ENCODE results near the gene KDM6A.

Gene KDM6A

GRCh38 chrX:44961817-44962607, 89.0 kb downstream of the KDM6A start:
- no peaks in the 10 kb centered on the region for H3K4me1 ChIP-seq

GRCh38 chrX:44962944-44963343, 90.0 kb downstream of the KDM6A start:
- H3K27ac ChIP-seq: no peak overlapping the region
- peaks cover 10% of the 10 kb centered on the region for H3K79me2 ChIP-seq
- no peaks in the 10 kb centered on the region for H3K4me1 ChIP-seq

More at GRCh38 chrX:44961817-44962607, 89.0 kb downstream of the KDM6A start:
- Histone ChIP-seq H2AFZ (no peak overlapping the region), H3K9me3 (ENCODE audit: control insufficient read depth, low read length) (no peaks in the 10 kb centered on the region), H3K9ac (no peak overlapping the region), H3K79me2 (peaks cover 8% of the 10 kb centered on the region), H3K36me3 (ENCODE audit: control insufficient read depth, insufficient read depth, low read length) (no peaks in the 10 kb centered on the region), H3K27ac (no peak overlapping the region), H3K27me3 (ENCODE audit: control insufficient read depth, insufficient read depth, low read length) (no peaks in the 10 kb centered on the region), H3K4me2 (ENCODE audit: low read length) (no peak overlapping the region), H3K4me3 (ENCODE audit: low read depth, low read length) (no peak overlapping the region)
- TF ChIP-seq CTCF (IDR thresholded peaks at IDR 0.05): no peak

DNA sequence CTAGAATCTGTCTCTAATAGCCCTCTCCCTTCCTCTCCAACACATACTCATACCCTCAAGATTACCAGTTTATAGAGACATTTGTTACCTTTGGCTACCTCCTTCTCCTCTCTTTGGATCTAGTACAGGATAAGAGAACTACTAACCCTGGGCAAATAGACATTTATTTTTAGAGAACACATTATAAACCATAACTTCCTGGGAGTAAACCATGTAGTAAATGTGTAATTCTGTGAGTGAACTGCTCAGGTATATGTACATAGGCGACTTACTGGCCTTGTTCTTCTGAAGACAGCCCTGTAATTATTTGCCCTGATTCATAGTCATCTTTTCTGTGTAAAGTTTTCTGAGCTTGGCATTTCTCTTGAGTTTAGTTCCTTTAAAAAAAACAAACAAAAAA, 94.2 kb downstream of the KDM6A start:
- Histone ChIP-seq H3K4me2 (ENCODE audit: low read length) (no peak overlapping the region), H3K36me3 (ENCODE audit: control insufficient read depth, insufficient read depth, low read length) (no peaks in the 10 kb centered on the region), H3K27ac (no peak overlapping the region), H3K4me3 (ENCODE audit: low read depth, low read length) (no peak overlapping the region), H3K4me1 (no peaks in the 10 kb centered on the region), H3K27me3 (ENCODE audit: control insufficient read depth, insufficient read depth, low read length) (no peaks in the 10 kb centered on the region), H3K79me2 (peaks cover 10% of the 10 kb centered on the region), H3K9me3 (ENCODE audit: control insufficient read depth, low read length) (no peaks in the 10 kb centered on the region), H2AFZ (no peak overlapping the region), H3K9ac (no peak overlapping the region)
- no peak for TF ChIP-seq CTCF (IDR thresholded peaks at IDR 0.05)

More at GRCh38 chrX:44962944-44963343, 90.0 kb downstream of the KDM6A start:
- Histone ChIP-seq H3K4me3 (ENCODE audit: low read depth, low read length) (no peak overlapping the region), H3K4me2 (ENCODE audit: low read length) (no peak overlapping the region), H2AFZ (no peak overlapping the region), H3K9me3 (ENCODE audit: control insufficient read depth, low read length) (no peaks in the 10 kb centered on the region), H3K27me3 (ENCODE audit: control insufficient read depth, insufficient read depth, low read length) (no peaks in the 10 kb centered on the region), H3K36me3 (ENCODE audit: control insufficient read depth, insufficient read depth, low read length) (no peaks in the 10 kb centered on the region), H3K9ac (no peak overlapping the region)
- no peak for TF ChIP-seq CTCF (IDR thresholded peaks at IDR 0.05)

DNA sequence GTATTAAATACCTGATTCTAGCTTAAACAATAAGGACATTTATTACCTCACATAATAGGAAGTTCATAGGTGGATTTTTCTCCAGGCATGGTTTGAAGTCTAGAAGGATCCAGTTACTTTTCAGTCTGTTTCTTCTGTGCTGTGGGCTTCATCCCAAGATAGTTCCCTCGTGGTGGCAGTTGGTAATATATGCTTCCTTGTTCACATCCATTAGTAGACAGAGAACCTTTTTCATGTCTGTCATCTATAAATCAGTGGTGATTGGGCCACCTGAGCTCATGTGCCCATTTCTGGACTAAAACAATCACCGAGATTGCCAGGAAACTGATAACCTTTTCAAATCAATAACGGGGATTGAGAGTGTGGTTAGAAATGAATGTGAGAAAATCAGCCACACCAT, 97.7 kb downstream of the KDM6A start:
- Histone ChIP-seq H3K27me3 (ENCODE audit: control insufficient read depth, insufficient read depth, low read length) (no peaks in the 10 kb centered on the region), H3K79me2 (peaks cover 5% of the 10 kb centered on the region), H2AFZ (no peak overlapping the region), H3K27ac (no peak overlapping the region), H3K9ac (no peak overlapping the region), H3K4me1 (no peaks in the 10 kb centered on the region), H3K4me2 (ENCODE audit: low read length) (no peak overlapping the region), H3K36me3 (ENCODE audit: control insufficient read depth, insufficient read depth, low read length) (no peaks in the 10 kb centered on the region), H3K4me3 (ENCODE audit: low read depth, low read length) (no peak overlapping the region), H3K9me3 (ENCODE audit: control insufficient read depth, low read length) (no peaks in the 10 kb centered on the region)
- TF ChIP-seq CTCF (IDR thresholded peaks at IDR 0.05): no peak

- no peak for TF ChIP-seq CTCF (IDR thresholded peaks at IDR 0.05)
- H3K36me3 ChIP-seq (ENCODE audit: control insufficient read depth, insufficient read depth, low read length): no peaks in the 10 kb centered on the region
- H3K4me1 ChIP-seq: no peaks in the 10 kb centered on the region
- no peak overlapping the region for H3K4me2 ChIP-seq (ENCODE audit: low read length)
- H3K27me3 ChIP-seq (ENCODE audit: control insufficient read depth, insufficient read depth, low read length): no peaks in the 10 kb centered on the region
- H2AFZ ChIP-seq: no peak overlapping the region
- H3K9me3 ChIP-seq (ENCODE audit: control insufficient read depth, low read length): no peaks in the 10 kb centered on the region
- H3K27ac ChIP-seq: no peak overlapping the region
- peaks cover 5% of the 10 kb centered on the region for H3K79me2 ChIP-seq
- H3K4me3 ChIP-seq (ENCODE audit: low read depth, low read length): no peak overlapping the region
- H3K9ac ChIP-seq: no peak overlapping the region
These were observed 98.7 kb downstream of the KDM6A start for GRCh38 chrX:44971674-44972073.

Measured in parathyroid adenoma (tissue), 2 donors.